Measurements from ENCODE around the gene PTK6. TPM values are rescaled to one million over a fixed set of nuclear protein-coding genes. Genes with fewer than 3 reads are reported as not detected.

The PTK6 gene
- total RNA-seq, 3 donors from 2014 or later, result 0.16 to 2.3 (median 0.88) TPM

DNA sequence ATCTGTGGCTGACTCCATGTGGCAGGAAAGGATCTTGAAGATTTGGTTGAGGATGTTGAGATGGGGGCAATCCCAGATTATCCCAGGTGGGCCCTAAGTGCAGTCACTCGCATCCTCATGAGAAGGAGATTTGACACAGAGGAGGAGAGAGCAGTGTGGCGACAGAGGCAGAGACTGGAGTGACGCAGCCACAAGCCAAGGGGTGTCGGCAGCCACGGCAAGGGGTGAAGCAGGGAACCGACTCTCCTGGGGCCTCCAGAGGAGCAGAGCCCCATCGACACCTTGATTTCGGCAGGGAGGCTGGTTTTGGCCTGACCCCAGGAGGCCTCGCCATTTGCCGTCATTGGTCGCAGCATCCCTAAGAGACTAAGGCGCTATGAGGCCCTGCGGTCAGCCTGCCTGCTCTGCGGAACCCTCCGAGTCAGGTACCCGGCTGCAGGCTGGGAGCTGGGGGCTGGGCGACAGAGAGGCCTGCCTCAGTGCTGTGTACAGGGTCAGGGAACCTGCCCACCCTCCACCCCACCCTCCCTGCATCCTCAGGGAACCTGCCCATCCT, 50.8 kb downstream of the PTK6 start:
- H3K9me3 ChIP-seq, result peaks cover 3 to 4% of the 10 kb centered on the region in 2 donors
- intact Hi-C loops (cut with DNase I; ENCODE audit: low total_unique reads), result no loop called here
- no peaks in the 10 kb centered on the region for H3K4me1 ChIP-seq
- TF ChIP-seq POLR2A (IDR thresholded peaks at IDR 0.05) (no peak), POLR2AphosphoS5 (IDR thresholded peaks at IDR 0.05) (no peak)
- TF ChIP-seq, protein P1, sequence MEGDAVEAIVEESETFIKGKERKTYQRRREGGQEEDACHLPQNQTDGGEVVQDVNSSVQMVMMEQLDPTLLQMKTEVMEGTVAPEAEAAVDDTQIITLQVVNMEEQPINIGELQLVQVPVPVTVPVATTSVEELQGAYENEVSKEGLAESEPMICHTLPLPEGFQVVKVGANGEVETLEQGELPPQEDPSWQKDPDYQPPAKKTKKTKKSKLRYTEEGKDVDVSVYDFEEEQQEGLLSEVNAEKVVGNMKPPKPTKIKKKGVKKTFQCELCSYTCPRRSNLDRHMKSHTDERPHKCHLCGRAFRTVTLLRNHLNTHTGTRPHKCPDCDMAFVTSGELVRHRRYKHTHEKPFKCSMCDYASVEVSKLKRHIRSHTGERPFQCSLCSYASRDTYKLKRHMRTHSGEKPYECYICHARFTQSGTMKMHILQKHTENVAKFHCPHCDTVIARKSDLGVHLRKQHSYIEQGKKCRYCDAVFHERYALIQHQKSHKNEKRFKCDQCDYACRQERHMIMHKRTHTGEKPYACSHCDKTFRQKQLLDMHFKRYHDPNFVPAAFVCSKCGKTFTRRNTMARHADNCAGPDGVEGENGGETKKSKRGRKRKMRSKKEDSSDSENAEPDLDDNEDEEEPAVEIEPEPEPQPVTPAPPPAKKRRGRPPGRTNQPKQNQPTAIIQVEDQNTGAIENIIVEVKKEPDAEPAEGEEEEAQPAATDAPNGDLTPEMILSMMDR (IDR thresholded peaks at IDR 0.05), result no peak
- DNase-seq (ENCODE audit: low spot score in 2 of 2), result no peak
- no peaks in the 10 kb centered on the region for H3K36me3 ChIP-seq
- H3K4me3 ChIP-seq, result no peak overlapping the region
- peaks cover 0 to 92% of the 10 kb centered on the region in 2 donors for H3K27me3 ChIP-seq
- H3K27ac ChIP-seq, result no peak overlapping the region

DNA sequence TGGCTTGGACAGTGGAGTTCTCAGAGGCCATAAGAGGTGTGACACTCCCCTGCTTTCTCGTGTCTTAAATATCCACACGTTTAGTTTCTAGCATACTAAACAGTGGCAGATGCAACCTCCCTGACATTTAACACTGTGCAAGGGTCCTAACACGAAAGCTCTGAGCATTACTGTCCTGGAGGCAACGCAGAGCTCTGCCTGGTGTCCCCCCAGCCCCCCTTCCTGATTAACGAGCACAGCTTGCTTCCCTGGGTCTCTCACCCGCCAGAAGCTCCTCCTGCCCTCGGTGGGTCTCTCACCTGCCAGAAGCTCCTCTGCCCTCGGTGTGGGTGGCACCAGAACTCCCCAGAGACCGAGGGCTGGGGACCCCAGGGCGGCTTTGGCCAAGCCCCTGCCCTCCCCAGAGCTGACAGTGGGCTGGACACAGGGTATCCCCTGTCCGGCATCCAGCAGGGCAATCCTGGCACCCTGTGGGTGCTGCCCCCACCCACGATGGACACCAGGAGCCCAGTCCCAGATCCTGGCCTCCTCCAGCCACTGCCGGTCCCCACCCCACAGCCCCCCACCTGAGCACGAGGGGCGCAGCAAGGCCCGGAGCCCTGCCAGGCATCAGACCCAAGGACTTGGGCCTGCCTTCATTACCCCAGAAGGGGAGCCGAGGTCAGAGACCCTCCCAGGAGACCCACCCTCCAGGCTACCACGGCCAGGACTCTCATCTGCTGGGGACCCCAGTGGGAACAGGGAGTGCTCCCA, 52.3 kb downstream of the PTK6 start:
- TF ChIP-seq, protein P1 (IDR thresholded peaks at IDR 0.05), result no peak
- TF ChIP-seq POLR2AphosphoS5 (IDR thresholded peaks at IDR 0.05) (no peak), POLR2A (IDR thresholded peaks at IDR 0.05) (no peak)
- peaks cover 0 to 92% of the 10 kb centered on the region in 2 donors for H3K27me3 ChIP-seq
- no peak for DNase-seq (ENCODE audit: low spot score in 2 of 2)
- intact Hi-C loops (cut with DNase I; ENCODE audit: low total_unique reads), result no loop called here
- no peaks in the 10 kb centered on the region for H3K4me1 ChIP-seq
- H3K27ac ChIP-seq, result no peak overlapping the region
- H3K9me3 ChIP-seq, result peaks cover 3 to 4% of the 10 kb centered on the region in 2 donors
- H3K36me3 ChIP-seq, result no peaks in the 10 kb centered on the region
- no peak overlapping the region for H3K4me3 ChIP-seq

DNA sequence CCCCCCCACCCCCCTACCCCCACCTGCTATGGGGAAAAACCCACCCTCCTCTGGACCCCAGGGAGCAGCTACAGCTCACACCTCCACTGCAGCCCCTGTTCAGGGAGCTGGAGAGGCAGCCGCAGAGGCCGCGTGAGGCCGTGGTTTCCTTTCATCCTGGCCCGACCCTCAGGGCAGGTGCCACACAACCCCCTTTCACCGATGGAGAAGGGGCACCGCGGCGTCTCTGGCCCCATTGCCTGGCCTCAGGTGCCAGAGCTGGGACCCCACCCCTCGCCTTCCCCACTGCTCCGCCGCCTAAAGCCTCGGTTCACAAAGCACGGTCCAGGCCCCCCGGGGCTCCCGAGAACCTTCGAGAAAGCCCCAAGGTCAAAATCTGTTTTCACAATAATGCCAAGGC, 52.9 kb downstream of the PTK6 start:
- H3K36me3 ChIP-seq, result no peaks in the 10 kb centered on the region
- H3K9me3 ChIP-seq, result peaks cover 3 to 4% of the 10 kb centered on the region in 2 donors
- H3K4me3 ChIP-seq, result no peak overlapping the region
- intact Hi-C loops (cut with DNase I; ENCODE audit: low total_unique reads), result no loop called here
- TF ChIP-seq POLR2AphosphoS5 (IDR thresholded peaks at IDR 0.05), result no peak
- TF ChIP-seq, protein P1 (IDR thresholded peaks at IDR 0.05), result no peak
- TF ChIP-seq POLR2A (IDR thresholded peaks at IDR 0.05), result no peak
- no peak for DNase-seq (ENCODE audit: low spot score in 2 of 2)
- no peak overlapping the region for H3K27ac ChIP-seq
- H3K4me1 ChIP-seq, result no peaks in the 10 kb centered on the region
- H3K27me3 ChIP-seq, result peaks cover under 1 to 93% of the 10 kb centered on the region in 2 donors

DNA sequence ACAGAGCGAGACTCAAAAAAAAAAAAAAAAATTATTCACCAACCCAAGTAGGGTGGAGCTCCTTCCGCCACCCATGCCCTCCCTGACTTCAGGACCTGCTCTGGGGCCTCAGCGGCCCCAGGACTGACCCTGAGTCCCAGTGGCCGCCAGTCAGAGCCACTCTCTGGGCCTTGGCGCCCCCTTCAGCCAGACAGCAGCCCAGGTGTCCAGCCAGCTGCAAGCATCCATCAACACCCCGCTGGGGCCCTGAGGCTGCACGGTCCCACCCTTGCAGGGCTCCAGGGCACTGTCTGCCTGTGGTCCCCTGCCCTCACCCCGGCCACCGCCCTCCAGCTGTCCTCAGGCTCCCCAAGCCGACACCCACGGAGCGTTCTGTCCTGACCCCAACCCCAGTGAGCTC, 53.3 kb downstream of the PTK6 start:
- H3K27ac ChIP-seq, result no peak overlapping the region
- peaks cover 2 to 93% of the 10 kb centered on the region in 2 donors for H3K27me3 ChIP-seq

More for the DNA sequence above, 53.3 kb downstream of the PTK6 start:
- no peak for DNase-seq (ENCODE audit: low spot score in 2 of 2)
- Histone ChIP-seq H3K9me3 (peaks cover 3 to 4% of the 10 kb centered on the region in 2 donors), H3K36me3 (no peaks in the 10 kb centered on the region), H3K4me3 (no peak overlapping the region), H3K4me1 (no peaks in the 10 kb centered on the region)
- TF ChIP-seq POLR2AphosphoS5 (IDR thresholded peaks at IDR 0.05), result no peak
- TF ChIP-seq POLR2A (IDR thresholded peaks at IDR 0.05), result no peak
- TF ChIP-seq, protein P1 (IDR thresholded peaks at IDR 0.05), result no peak
- intact Hi-C loops (cut with DNase I; ENCODE audit: low total_unique reads), result no loop called here

Measured in breast epithelium (tissue), 4 donors.